K562 (cell line): ENCODE results near the gene CEP192. TPM values are rescaled to one million over a fixed set of nuclear protein-coding genes. Genes with fewer than 3 reads are reported as not detected.

ENCODE experiments used
- ATAC-seq: fragments of 200-7000 bp; cut with Tn5 transposase; 3 replicates; pipeline ENCODE4 v1.9.1; 2020; ENCODE audit warnings: moderate library complexity
- BruUV-seq: library from RNA; stranded (reverse); fragments of 400-500 nt; replicated peaks from 2 replicates; lab custom pipeline; 2021; lab: Mats Ljungman, UMichigan
- CTCF ChIA-PET: fragments of 300-600 bp; formaldehyde crosslinking; extraction: SDS; loops from one replicate; lab custom pipeline; 2021; ENCODE audit warnings: low intra/inter-chr PET ratio; lab: Yijun Ruan, JAX
- POLR2A ChIA-PET: fragments of 300-600, 350-650 bp; sonication (Branson Sonifier 250); formaldehyde crosslinking; extraction: SDS; loops from one replicate; lab custom pipeline; 2021; ENCODE audit warnings: antibody characterized with exemption, inconsistent platforms; lab: Yijun Ruan, JAX
- DNase-seq, 4 experiments: peaks; one replicate each; pipeline versions ENCODE4 v3.0.0 to v3.0.0-alpha.2; 2011 to 2018; ENCODE audit warnings: low spot score in 3 of 4, mixed read lengths in 3 of 4; ENCODE audit errors: extremely low read depth in 1 of 4
- FAIRE-seq: peaks from 2 replicates; lab custom pipeline; 2011; peaks lifted over from hg19 to GRCh38; lab: Jason Lieb, UNC
- H2AFZ ChIP-seq: 2 replicates; pipeline ENCODE4 v1.6.0; 2011; ENCODE audit warnings: low read depth, low read length, control low read depth, inconsistent platforms
- H3K27ac ChIP-seq: fragments of 200-600 bp; 3 replicates; pipeline ENCODE4 v1.8.0; 2011; ENCODE audit warnings: low read depth, mild to moderate bottlenecking, control low read depth, inconsistent platforms, low read length, moderate library complexity, mixed read lengths; ENCODE audit errors: extremely low read depth
- H3K27me3 ChIP-seq, 2 experiments: fragments of 300-600 bp in 1 of 2; 2 replicates in 1 of 2; 3 replicates in 1 of 2; pipeline versions ENCODE4 v1.6.0 to v1.8.0; 2011; ENCODE audit warnings: inconsistent platforms in 2 of 2, low read length in 2 of 2, mild to moderate bottlenecking in 1 of 2, mixed read lengths in 1 of 2, moderate library complexity in 1 of 2; ENCODE audit not compliant: control insufficient read depth in 2 of 2, insufficient read depth in 2 of 2
- H3K36me3 ChIP-seq: fragments of 300-600 bp; 3 replicates; pipeline ENCODE4 v1.8.0; 2011; ENCODE audit warnings: mild to moderate bottlenecking, low read length, inconsistent platforms; ENCODE audit not compliant: control insufficient read depth, insufficient read depth
- H3K4me1 ChIP-seq, 2 experiments: fragments of 200-600 bp in 1 of 2; replicated peaks in 1 of 2; 2 replicates in 1 of 2; 3 replicates in 1 of 2; pipeline versions ENCODE4 v1.5.1 to v1.8.0; 2011; ENCODE audit warnings: inconsistent platforms in 2 of 2, low read length in 2 of 2, mild to moderate bottlenecking in 1 of 2, mixed read lengths in 1 of 2, moderate library complexity in 1 of 2; ENCODE audit not compliant: control insufficient read depth in 2 of 2, insufficient read depth in 2 of 2
- H3K4me2 ChIP-seq: 2 replicates; pipeline ENCODE4 v1.6.1; 2011; ENCODE audit warnings: low read length, control low read depth, inconsistent platforms, mixed read lengths; ENCODE audit not compliant: insufficient read depth
- H3K4me3 ChIP-seq: fragments of 200-600 bp; sonication (generic), shearing (Covaris generic); 2 replicates; pipeline ENCODE4 v1.5.1; 2016; ENCODE audit warnings: control low read depth, inconsistent platforms
- H3K79me2 ChIP-seq: fragments of 200-600 bp; 3 replicates; pipeline ENCODE4 v1.8.0; 2011; ENCODE audit warnings: low read length, inconsistent platforms; ENCODE audit not compliant: control insufficient read depth, insufficient read depth
- H3K9ac ChIP-seq, 2 experiments: 2 replicates each; pipeline versions ENCODE4 v1.6.0 to v1.6.1; 2011; ENCODE audit warnings: low read depth in 2 of 2, low read length in 2 of 2, control low read depth in 1 of 2, inconsistent platforms in 1 of 2, mild to moderate bottlenecking in 1 of 2, mixed read lengths in 1 of 2; ENCODE audit not compliant: insufficient read depth in 1 of 2
- H3K9me1 ChIP-seq: one replicate; pipeline ENCODE4 v1.6.0; 2011; ENCODE audit warnings: inconsistent platforms, mild to moderate bottlenecking, low read length, moderate library complexity; ENCODE audit not compliant: control insufficient read depth, insufficient read depth
- H3K9me3 ChIP-seq: replicated peaks from 2 replicates; pipeline ENCODE4 v1.5.1; 2011; ENCODE audit warnings: low read depth, low read length, inconsistent platforms; ENCODE audit not compliant: control insufficient read depth, insufficient read depth
- H4K20me1 ChIP-seq: replicated peaks from 2 replicates; pipeline ENCODE4 v1.6.1; 2011; ENCODE audit warnings: low read length, inconsistent platforms, mixed read lengths; ENCODE audit not compliant: control insufficient read depth, insufficient read depth
- CREB5 ChIP-seq: fragments of 250-450 bp; sonication (Bioruptor Pico); IDR thresholded peaks from 2 replicates; pipeline ENCODE4 v1.5.0; 2020; ENCODE audit warnings: mild to moderate bottlenecking
- ESRRB ChIP-seq: fragments of 250-450 bp; sonication (Bioruptor Pico); IDR thresholded peaks from 2 replicates; pipeline ENCODE4 v1.5.0; 2020; ENCODE audit warnings: mild to moderate bottlenecking, moderate library complexity, borderline replicate concordance
- HNRNPH1 ChIP-seq: fragments of 200-400 bp; formaldehyde crosslinking; optimal IDR thresholded peaks from 2 replicates; pipeline ENCODE3; 2017; ENCODE audit warnings: low read depth, mild to moderate bottlenecking, low read length, moderate library complexity
- HNRNPL ChIP-seq: fragments of 200-400 bp; formaldehyde crosslinking; IDR thresholded peaks from 2 replicates; pipeline ENCODE4 v1.6.1; 2017; ENCODE audit warnings: low read depth, mild to moderate bottlenecking, low read length
- JUN ChIP-seq, 2 experiments: sonication (generic) in 1 of 2; formaldehyde crosslinking in 1 of 2; IDR thresholded peaks; 2 replicates each; pipeline versions ENCODE4 v1.6.1 to v1.8.0; 2012 to 2022; ENCODE audit warnings: borderline replicate concordance in 2 of 2, mild to moderate bottlenecking in 2 of 2, improper control_type of control experiment in 1 of 2, low read depth in 1 of 2, low read length in 1 of 2, missing genetic modification reagents in 1 of 2
- MCM5 ChIP-seq: fragments of 450-650 bp; IDR thresholded peaks from 2 replicates; pipeline ENCODE4 v1.6.1; 2016; ENCODE audit warnings: low read depth
- MTA2 ChIP-seq: fragments of 450-650 bp; IDR thresholded peaks from 2 replicates; pipeline ENCODE4 v1.6.1; 2016; ENCODE audit warnings: low read depth
- RFX7 ChIP-seq: fragments of 250-450 bp; sonication (Bioruptor Pico); IDR thresholded peaks from 2 replicates; pipeline ENCODE4 v1.5.1; 2021; ENCODE audit warnings: mild to moderate bottlenecking
- SMARCB1 ChIP-seq: IDR thresholded peaks from 2 replicates; pipeline ENCODE4 v1.6.1; 2011; ENCODE audit warnings: improper control_type of control experiment, low read depth; ENCODE audit not compliant: insufficient read length
- ZBED1 ChIP-seq: IDR thresholded peaks from 2 replicates; pipeline ENCODE4 v1.6.1; 2014
- ZKSCAN1 ChIP-seq: fragments of 150-350 bp; IDR thresholded peaks from 2 replicates; pipeline ENCODE4 v1.6.1; 2016; ENCODE audit warnings: low read depth, low read length
- ZNF175 ChIP-seq: fragments of 200-800 bp; sonication (Bioruptor generic); IDR thresholded peaks from 2 replicates; pipeline ENCODE4 v1.6.1; 2016; ENCODE audit warnings: low read depth, mild to moderate bottlenecking, missing genetic modification characterization, missing compliant biosample characterization
- WGBS: fragments of 100-300 bp; shearing (Covaris generic); methylation state at CpG from one replicate; pipeline ENCODE4 v1.1.6; 2016; ENCODE audit warnings: low coverage, mixed read lengths; ENCODE audit not compliant: insufficient coverage; ENCODE audit errors: missing lambda C conversion rate; 5-methylcytosine and 5-hydroxymethylcytosine counted together
- in situ Hi-C: fragments of 300-500 bp; cut with MboI; formaldehyde crosslinking; loops from 4 replicates; pipeline ENCODE4 v1.15.0; 2018; ENCODE audit warnings: inconsistent platforms, mixed read lengths
- intact Hi-C: fragments of 100-400 bp; cut with micrococcal nuclease; formaldehyde crosslinking; loops from 2 replicates; pipeline ENCODE4 v1.14.2; 2022
- polyA plus RNA-seq, 8 experiments: library from polyadenylated mRNA; depleted of rRNA in 4 of 8; stranded (reverse) in 5 of 8; unstranded in 3 of 8; fragments of >200 nt; fragmentation: Nextera tagmentation in 2 of 8; fragmentation: Illumina TruSeq in 1 of 8; extraction: Ambion mirVana in 2 of 8; extraction: Trizol in 1 of 8; gene quantifications; 2 replicates each; pipeline versions ENCODE4 v1.2.1 to v1.2.3, GENCODE V29; 2011 to 2014; ENCODE audit warnings: inconsistent platforms in 1 of 8, missing spikeins in 1 of 8
- total RNA-seq, 7 experiments: library from RNA; depleted of rRNA in 6 of 7; stranded (reverse); fragments of >200 nt in 6 of 7; fragmentation: Illumina TruSeq in 2 of 7; extraction: Trizol in 2 of 7; gene quantifications; 2 replicates each; pipeline versions ENCODE4 v1.2.1 to v1.2.3, GENCODE V29; 2011 to 2021; ENCODE audit warnings: low replicate concordance in 1 of 7
- TF ChIP-seq, protein P1 (sequence below): sonication (generic); formaldehyde crosslinking; IDR thresholded peaks from 2 replicates; pipeline ENCODE4 v1.8.0; 2022; ENCODE audit warnings: mild to moderate bottlenecking, missing genetic modification reagents
- TF ChIP-seq, protein P2 (sequence below), 2 experiments: fragments of 200-800 bp in 1 of 2; sonication (Bioruptor generic) in 1 of 2; sonication (generic) in 1 of 2; formaldehyde crosslinking in 1 of 2; IDR thresholded peaks in 1 of 2; conservative IDR thresholded peaks in 1 of 2; 2 replicates each; pipeline versions ENCODE4 v1.5.0 to v1.6.1; 2016 to 2020; ENCODE audit warnings: missing compliant biosample characterization in 1 of 2, missing genetic modification characterization in 1 of 2, missing genetic modification reagents in 1 of 2
- TF ChIP-seq, protein P3 (sequence below): fragments of 250-450 bp; sonication (Bioruptor Pico); IDR thresholded peaks from 2 replicates; pipeline ENCODE4 v1.8.0; 2022; ENCODE audit warnings: moderate library complexity, mild to moderate bottlenecking, inconsistent platforms

Gene CEP192
- total and polyA plus RNA-seq, 9 of the 15 experiments (the other 6 are each of a cell fraction or from before 2014, with no cell fraction given), result 14.4 to 54.4 (median 35.8) TPM

DNA sequence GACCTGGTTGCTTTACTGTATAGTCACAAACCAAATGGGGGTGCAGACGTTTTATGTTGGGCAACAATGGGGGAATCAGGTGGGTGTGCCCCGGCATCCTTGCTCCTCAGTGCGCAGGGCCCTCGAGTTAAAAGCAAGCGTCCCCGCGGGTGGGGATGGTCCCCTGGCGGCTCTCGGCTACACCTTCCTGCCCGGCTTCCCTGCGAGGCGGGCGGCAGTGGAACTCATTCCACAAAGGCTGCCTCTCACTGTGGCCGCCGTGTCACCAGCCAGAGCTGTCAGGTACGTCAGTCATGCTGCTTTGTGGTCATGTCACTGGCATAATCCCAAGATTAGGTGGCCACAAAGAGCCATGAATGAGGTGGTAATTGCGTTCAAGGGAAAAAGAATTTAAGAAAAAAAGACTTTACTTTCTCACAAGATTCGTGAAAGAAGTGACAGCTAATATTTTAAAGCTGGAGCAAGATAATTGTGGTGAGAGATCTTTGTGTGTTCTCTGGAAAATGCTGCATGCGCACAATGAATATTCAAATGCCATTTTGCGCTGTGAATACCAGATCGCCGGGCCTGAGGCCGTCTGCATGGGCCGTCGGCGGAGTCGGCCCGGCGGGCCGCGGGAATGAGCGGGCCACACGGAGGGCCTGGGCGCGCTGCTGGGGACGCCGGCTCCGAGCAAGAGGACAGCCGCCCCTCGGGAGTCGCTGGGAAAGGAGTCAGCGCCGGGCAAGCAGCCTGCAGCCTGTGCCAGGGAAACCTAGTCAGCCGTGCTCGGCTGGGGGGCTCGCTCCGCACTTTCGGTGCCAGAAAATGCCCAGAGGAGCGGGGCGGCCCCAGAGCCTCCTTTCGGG is 145.1 kb downstream of the CEP192 start:
- ChIA-PET POLR2A (no interaction called here), CTCF (no interaction called here)
- Histone ChIP-seq H3K4me3 (no peak overlapping the region), H3K9me1 (no peaks in the 10 kb centered on the region), H2AFZ (no peak overlapping the region), H3K9ac (no peak overlapping the region), H3K27me3 (no peaks in the 10 kb centered on the region), H4K20me1 (no peaks in the 10 kb centered on the region), H3K4me1 (peaks cover 0 to 15% of the 10 kb centered on the region in 2 experiments; a peak in 1 of 5 replicates), H3K9me3 (no peaks in the 10 kb centered on the region), H3K36me3 (no peaks in the 10 kb centered on the region), H3K27ac (no peak overlapping the region), H3K4me2 (no peak overlapping the region), H3K79me2 (no peaks in the 10 kb centered on the region)
- WGBS, result 74% methylated on average over 34 of the region's 51 CpGs
- peak in 1 of 4 experiments; percentile 3 for DNase-seq
- BruUV-seq, result no TSS peak
- ATAC-seq, result no peak
- in situ Hi-C loops (no loop called here), intact Hi-C loops (no loop called here)
- no peak for FAIRE-seq
- TF ChIP-seq ESRRB (CRISPR knock-in tag), result no peak
- TF ChIP-seq, protein P1, sequence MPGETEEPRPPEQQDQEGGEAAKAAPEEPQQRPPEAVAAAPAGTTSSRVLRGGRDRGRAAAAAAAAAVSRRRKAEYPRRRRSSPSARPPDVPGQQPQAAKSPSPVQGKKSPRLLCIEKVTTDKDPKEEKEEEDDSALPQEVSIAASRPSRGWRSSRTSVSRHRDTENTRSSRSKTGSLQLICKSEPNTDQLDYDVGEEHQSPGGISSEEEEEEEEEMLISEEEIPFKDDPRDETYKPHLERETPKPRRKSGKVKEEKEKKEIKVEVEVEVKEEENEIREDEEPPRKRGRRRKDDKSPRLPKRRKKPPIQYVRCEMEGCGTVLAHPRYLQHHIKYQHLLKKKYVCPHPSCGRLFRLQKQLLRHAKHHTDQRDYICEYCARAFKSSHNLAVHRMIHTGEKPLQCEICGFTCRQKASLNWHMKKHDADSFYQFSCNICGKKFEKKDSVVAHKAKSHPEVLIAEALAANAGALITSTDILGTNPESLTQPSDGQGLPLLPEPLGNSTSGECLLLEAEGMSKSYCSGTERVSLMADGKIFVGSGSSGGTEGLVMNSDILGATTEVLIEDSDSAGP (CRISPR knock-in tag), result no peak
- no peak for TF ChIP-seq RFX7 (CRISPR knock-in tag)
- no peak for TF ChIP-seq SMARCB1
- TF ChIP-seq JUN (IDR thresholded peaks at IDR 0.05; ENCODE audit: borderline replicate concordance, low read depth, low read length), result no peak
- TF ChIP-seq JUN (CRISPR knock-in tag; IDR thresholded peaks at IDR 0.05; ENCODE audit: borderline replicate concordance), result no peak
- TF ChIP-seq HNRNPH1, result no peak
- no peak for TF ChIP-seq CREB5 (CRISPR knock-in tag)
- TF ChIP-seq ZNF175 (CRISPR knock-in tag), result no peak
- TF ChIP-seq, protein P2, sequence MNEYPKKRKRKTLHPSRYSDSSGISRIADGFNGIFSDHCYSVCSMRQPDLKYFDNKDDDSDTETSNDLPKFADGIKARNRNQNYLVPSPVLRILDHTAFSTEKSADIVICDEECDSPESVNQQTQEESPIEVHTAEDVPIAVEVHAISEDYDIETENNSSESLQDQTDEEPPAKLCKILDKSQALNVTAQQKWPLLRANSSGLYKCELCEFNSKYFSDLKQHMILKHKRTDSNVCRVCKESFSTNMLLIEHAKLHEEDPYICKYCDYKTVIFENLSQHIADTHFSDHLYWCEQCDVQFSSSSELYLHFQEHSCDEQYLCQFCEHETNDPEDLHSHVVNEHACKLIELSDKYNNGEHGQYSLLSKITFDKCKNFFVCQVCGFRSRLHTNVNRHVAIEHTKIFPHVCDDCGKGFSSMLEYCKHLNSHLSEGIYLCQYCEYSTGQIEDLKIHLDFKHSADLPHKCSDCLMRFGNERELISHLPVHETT (CRISPR knock-in tag; conservative IDR thresholded peaks at IDR 0.05 in 1 of 2, IDR thresholded peaks at IDR 0.05 in 1 of 2), result no peak
- TF ChIP-seq MCM5, result no peak
- TF ChIP-seq, protein P3, sequence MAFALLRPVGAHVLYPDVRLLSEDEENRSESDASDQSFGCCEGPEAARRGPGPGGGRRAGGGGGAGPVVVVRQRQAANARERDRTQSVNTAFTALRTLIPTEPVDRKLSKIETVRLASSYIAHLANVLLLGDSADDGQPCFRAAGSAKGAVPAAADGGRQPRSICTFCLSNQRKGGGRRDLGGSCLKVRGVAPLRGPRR (CRISPR knock-in tag), result no peak
- TF ChIP-seq MTA2, result no peak
- no peak for TF ChIP-seq ZBED1
- no peak for TF ChIP-seq HNRNPL
- no peak for TF ChIP-seq ZKSCAN1
